A673 (cell line): ENCODE data around the gene HACE1. TPM values are rescaled to one million over a fixed set of nuclear protein-coding genes. Genes with fewer than 3 reads are reported as not detected.
A peak's percentile ranks its signal among the peaks of the same experiment; 100 is the strongest.

Experiments used
- BruUV-seq: library from RNA; stranded (reverse); fragments of 400-500 nt; replicated peaks from 2 replicates; lab custom pipeline; 2021; lab: Mats Ljungman, UMichigan
- CTCF ChIA-PET: fragments of 300-600 bp; sonication (Branson Sonifier 250); formaldehyde crosslinking; loops from one replicate; lab custom pipeline; 2022; ENCODE audit warnings: antibody characterized with exemption; lab: Charles Lee
- POLR2A ChIA-PET: fragments of 300-600 bp; sonication (Branson Sonifier 250); formaldehyde crosslinking; loops from one replicate; lab custom pipeline; 2022; ENCODE audit warnings: antibody characterized with exemption; ENCODE audit not compliant: low non-redundant PET; lab: Charles Lee
- DNase-seq: peaks from one replicate; pipeline ENCODE4 v3.0.0-alpha.2; 2015; ENCODE audit warnings: low spot score
- H3K27ac ChIP-seq: fragments of 200-600 bp; sonication (generic); 2 replicates; pipeline ENCODE4 v1.5.1; 2016; ENCODE audit warnings: mixed run types, low read depth, mild to moderate bottlenecking, mixed read lengths, antibody characterized with exemption, low read length; ENCODE audit not compliant: poor library complexity, severe bottlenecking
- H3K27me3 ChIP-seq: fragments of 200-600 bp; sonication (generic); replicated peaks from 2 replicates; pipeline ENCODE4 v1.6.1; 2017; ENCODE audit warnings: mixed run types, low read depth, mild to moderate bottlenecking, mixed read lengths, antibody characterized with exemption, low read length; ENCODE audit not compliant: insufficient read depth, poor library complexity
- H3K36me3 ChIP-seq: fragments of 200-600 bp; sonication (generic); 2 replicates; pipeline ENCODE4 v1.6.1; 2016; ENCODE audit warnings: mixed run types, mild to moderate bottlenecking, mixed read lengths, antibody characterized with exemption, low read length; ENCODE audit not compliant: insufficient read depth, poor library complexity, severe bottlenecking
- H3K4me1 ChIP-seq: fragments of 200-600 bp; sonication (generic); 2 replicates; pipeline ENCODE4 v1.6.1; 2017; ENCODE audit warnings: mixed run types, mild to moderate bottlenecking, mixed read lengths, antibody characterized with exemption, low read length; ENCODE audit not compliant: insufficient read depth, poor library complexity, severe bottlenecking
- H3K4me3 ChIP-seq: fragments of 200-600 bp; sonication (generic); 2 replicates; pipeline ENCODE4 v1.5.1; 2016; ENCODE audit warnings: low read depth, mixed run types, mild to moderate bottlenecking, mixed read lengths, low read length; ENCODE audit not compliant: poor library complexity, severe bottlenecking
- H3K9me3 ChIP-seq: fragments of 200-600 bp; sonication (generic); 2 replicates; pipeline ENCODE4 v1.6.1; 2016; ENCODE audit warnings: mixed run types, low read depth, mild to moderate bottlenecking, mixed read lengths, antibody characterized with exemption, low read length; ENCODE audit not compliant: poor library complexity, severe bottlenecking
- CTCF ChIP-seq: fragments of 300-800, 200-600 bp; sonication (generic); conservative IDR thresholded peaks from 2 replicates; pipeline ENCODE4 v1.5.1; 2017; ENCODE audit warnings: low read depth, mild to moderate bottlenecking, antibody characterized with exemption, low read length, moderate library complexity, mixed read lengths
- EZH2 ChIP-seq: fragments of 200-600 bp; sonication (generic); IDR thresholded peaks from 2 replicates; pipeline ENCODE4 v1.6.1; 2017; ENCODE audit warnings: borderline replicate concordance, low read depth, mild to moderate bottlenecking, mixed read lengths, antibody characterized with exemption, low read length; ENCODE audit not compliant: poor library complexity, severe bottlenecking
- intact Hi-C: fragments of 100-400 bp; cut with micrococcal nuclease; formaldehyde crosslinking; loops from one replicate; pipeline ENCODE4 v1.10.0; 2022; ENCODE audit not compliant: unreplicated experiment
- total RNA-seq: library from RNA; stranded (reverse); gene quantifications from 2 replicates; pipeline ENCODE4 v1.2.3, GENCODE V29; 2021

The HACE1 gene
- total RNA-seq, 1 experiment from 2014 or later: 16.3 TPM

DNA sequence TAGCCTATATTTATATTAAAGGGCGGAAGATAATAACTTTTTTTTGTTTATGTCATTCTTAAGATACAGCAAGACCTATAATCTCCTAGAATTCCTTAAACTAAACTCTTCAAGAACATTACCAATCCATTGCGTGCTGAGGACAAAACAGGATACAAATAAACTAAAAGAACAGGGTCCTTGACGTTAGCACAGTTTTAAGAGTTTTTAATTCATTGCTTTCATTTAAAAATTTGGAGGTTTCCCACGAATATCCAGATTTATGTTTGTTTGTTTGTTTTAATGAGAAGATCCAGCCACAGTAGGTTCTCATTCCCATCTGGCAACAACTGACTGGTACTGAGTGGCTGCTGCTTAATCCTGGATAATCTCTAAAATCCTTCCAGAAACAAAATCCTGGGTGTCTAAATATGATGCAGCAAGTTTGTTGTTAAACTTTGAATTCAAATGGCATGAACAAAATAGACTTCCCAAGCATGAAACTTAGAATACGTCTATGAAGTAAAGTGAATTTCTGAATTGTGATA, 153.7 kb downstream of the HACE1 start:
- intact Hi-C loops: no loop called here
- Histone ChIP-seq H3K4me3 (no peak overlapping the region), H3K9me3 (no peaks in the 10 kb centered on the region), H3K27me3 (no peaks in the 10 kb centered on the region), H3K36me3 (no peaks in the 10 kb centered on the region), H3K4me1 (peaks cover 49% of the 10 kb centered on the region), H3K27ac (peak overlapping the region; percentile 66)
- ChIA-PET CTCF (no interaction called here), POLR2A (no interaction called here)
- TF ChIP-seq EZH2: no peak
- TF ChIP-seq CTCF: no peak
- DNase-seq: no peak
- no TSS peak for BruUV-seq

GRCh38 chr6:104705095-104705707, 154.5 kb downstream of the HACE1 start:
- Histone ChIP-seq H3K4me1 (peaks cover 51% of the 10 kb centered on the region), H3K9me3 (no peaks in the 10 kb centered on the region), H3K27ac (peak overlapping the region; percentile 66), H3K4me3 (no peak overlapping the region), H3K27me3 (no peaks in the 10 kb centered on the region), H3K36me3 (no peaks in the 10 kb centered on the region)
- ChIA-PET CTCF (no interaction called here), POLR2A (no interaction called here)
- intact Hi-C loops: no loop called here
- peak; percentile 69 for DNase-seq
- no peak for TF ChIP-seq CTCF
- no peak for TF ChIP-seq EZH2
- BruUV-seq: no TSS peak

DNA sequence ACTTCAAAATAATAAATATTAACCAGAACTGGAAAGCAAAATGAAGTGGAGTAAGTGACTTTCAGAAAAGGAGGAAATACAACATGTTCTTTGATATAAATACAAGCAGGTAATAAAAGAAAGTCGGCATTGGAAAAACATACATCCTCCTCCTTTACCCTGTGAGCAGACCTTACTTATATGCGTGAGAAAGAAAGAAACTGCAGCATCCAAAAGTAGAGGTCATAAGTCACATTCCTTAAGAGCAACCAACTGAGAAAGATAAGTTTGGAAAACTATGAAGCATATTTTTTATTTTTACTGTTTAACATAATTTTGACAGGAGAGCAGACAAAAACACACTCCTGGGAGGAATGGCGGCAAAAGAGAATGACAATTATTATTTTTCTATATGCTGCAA, 155.5 kb downstream of the HACE1 start:
- ChIA-PET CTCF (no interaction called here), POLR2A (no interaction called here)
- Histone ChIP-seq H3K9me3 (no peaks in the 10 kb centered on the region), H3K4me3 (no peak overlapping the region), H3K27me3 (no peaks in the 10 kb centered on the region), H3K27ac (peak overlapping the region; percentile 66), H3K4me1 (peaks cover 51% of the 10 kb centered on the region), H3K36me3 (no peaks in the 10 kb centered on the region)
- no peak for DNase-seq
- TF ChIP-seq CTCF (no peak), EZH2 (no peak)
- intact Hi-C loops: no loop called here
- no TSS peak for BruUV-seq
